ENCODE results near the gene MOSPD3.

- no peak for TF ChIP-seq REST (IDR thresholded peaks at IDR 0.05; ENCODE audit: insufficient read depth in 1 of 2, low read depth in 2 of 2, low read length in 1 of 2)
- no peak for TF ChIP-seq CTCF (IDR thresholded peaks at IDR 0.05)
- no peak for TF ChIP-seq POLR2AphosphoS5 (IDR thresholded peaks at IDR 0.05; ENCODE audit: low read depth, low read length)
- no peak for TF ChIP-seq SIN3A (IDR thresholded peaks at IDR 0.05; ENCODE audit: borderline replicate concordance, insufficient read depth, low read depth, low read length)
Measured at GRCh38 chr7:100609958-100610357, 2.4 kb upstream of the MOSPD3 start.
